ENCODE measurements around the gene HNRNPC.
A peak's percentile ranks its signal among the peaks of the same experiment; 100 is the strongest.
"Not testable (repeated sequence)": the region's sequence is repeated elsewhere in the genome, so short reads cannot be mapped to it uniquely, and the experiment has no call there.

Gene HNRNPC

DNA sequence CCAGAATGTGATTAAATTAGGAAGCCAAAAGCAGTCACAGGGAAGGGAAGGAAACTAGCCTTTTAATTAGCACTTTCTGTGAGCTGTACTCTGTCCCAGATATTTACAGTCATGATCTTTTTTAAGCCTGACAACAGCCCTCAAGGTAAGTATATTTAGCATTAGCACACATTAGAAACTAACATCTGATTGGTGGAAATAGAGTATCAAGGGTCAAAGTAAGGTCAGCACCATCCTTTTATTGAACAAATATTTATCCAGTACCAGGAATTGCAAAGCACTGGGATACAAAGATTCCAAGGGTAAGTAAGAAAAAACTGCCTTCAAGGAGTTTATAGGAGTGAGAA is 38.9 kb upstream of the HNRNPC start:
- H3K27ac ChIP-seq, result peak overlapping the region; percentile 94
- TF ChIP-seq, protein P1, sequence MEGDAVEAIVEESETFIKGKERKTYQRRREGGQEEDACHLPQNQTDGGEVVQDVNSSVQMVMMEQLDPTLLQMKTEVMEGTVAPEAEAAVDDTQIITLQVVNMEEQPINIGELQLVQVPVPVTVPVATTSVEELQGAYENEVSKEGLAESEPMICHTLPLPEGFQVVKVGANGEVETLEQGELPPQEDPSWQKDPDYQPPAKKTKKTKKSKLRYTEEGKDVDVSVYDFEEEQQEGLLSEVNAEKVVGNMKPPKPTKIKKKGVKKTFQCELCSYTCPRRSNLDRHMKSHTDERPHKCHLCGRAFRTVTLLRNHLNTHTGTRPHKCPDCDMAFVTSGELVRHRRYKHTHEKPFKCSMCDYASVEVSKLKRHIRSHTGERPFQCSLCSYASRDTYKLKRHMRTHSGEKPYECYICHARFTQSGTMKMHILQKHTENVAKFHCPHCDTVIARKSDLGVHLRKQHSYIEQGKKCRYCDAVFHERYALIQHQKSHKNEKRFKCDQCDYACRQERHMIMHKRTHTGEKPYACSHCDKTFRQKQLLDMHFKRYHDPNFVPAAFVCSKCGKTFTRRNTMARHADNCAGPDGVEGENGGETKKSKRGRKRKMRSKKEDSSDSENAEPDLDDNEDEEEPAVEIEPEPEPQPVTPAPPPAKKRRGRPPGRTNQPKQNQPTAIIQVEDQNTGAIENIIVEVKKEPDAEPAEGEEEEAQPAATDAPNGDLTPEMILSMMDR (IDR thresholded peaks at IDR 0.05), result no peak
- TF ChIP-seq ZFX (IDR thresholded peaks at IDR 0.05; ENCODE audit: borderline replicate concordance), result no peak

- TF ChIP-seq, protein P1 (IDR thresholded peaks at IDR 0.05), result no peak
- TF ChIP-seq ZFX (IDR thresholded peaks at IDR 0.05; ENCODE audit: borderline replicate concordance), result no peak
- H3K27ac ChIP-seq, result peak overlapping the region; percentile 94
These were observed 38.4 kb upstream of the HNRNPC start for GRCh38 chr14:21307637-21308036.

DNA sequence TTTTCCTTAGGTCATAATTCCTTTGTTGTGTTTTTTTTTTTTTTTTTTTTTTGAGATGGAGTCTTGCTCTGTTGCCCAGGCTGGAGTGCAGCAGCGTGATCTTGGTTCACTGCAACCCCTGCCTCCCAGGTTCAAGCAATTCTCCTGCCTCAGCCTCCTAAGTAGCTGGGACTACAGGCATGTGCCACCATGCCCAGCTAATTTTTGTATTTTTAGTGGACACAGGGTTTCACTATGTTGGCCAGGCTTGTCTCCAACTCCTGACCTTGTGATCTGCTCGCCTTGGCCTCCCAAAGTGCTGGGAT is 33.5 kb upstream of the HNRNPC start:
- not testable (repeated sequence) for H3K27ac ChIP-seq

DNA sequence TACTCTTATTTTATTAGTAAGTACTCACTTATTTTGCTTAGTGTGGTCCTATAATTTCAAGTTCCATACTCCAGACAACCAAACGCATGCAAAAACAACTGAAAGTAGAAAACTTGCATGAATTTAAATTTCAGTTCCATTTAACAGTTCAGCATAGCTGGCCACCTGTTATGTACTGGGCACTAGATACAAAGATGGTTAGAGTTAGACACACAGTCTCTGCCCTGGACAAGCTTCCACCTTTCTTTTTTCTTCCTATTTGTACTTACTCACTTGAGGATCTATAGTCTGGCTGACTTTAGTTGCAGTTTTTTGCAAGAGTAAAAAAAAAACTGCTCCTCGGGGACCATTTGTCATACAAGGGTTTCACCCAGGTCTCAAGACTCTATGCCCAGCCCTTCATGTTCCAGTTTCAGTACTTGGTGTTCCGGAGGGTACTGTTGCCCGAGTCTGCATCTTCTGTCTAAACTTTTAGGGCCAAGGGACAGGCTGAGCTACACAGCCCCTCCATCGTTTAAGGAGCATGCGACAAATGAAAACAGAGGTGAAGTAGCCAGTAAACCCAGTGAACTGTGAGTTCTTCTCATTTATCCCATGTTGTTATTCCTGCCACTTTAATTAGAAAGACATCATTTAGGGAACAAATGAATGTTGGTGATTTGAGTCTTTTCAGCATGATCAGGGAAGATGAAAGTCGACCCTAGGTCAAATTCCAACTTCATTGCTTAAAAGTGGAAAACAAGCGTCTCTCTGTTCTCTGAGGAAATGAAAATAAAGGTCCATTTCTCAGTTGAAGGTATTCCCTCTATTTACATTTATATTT is 33.0 kb upstream of the HNRNPC start:
- TF ChIP-seq ZFX (IDR thresholded peaks at IDR 0.05; ENCODE audit: borderline replicate concordance), result no peak
- TF ChIP-seq, protein P1 (IDR thresholded peaks at IDR 0.05), result no peak
- no peak overlapping the region for H3K27ac ChIP-seq

GRCh38 chr14:21300892-21301291 is 31.6 kb upstream of the HNRNPC start:
- TF ChIP-seq, protein P1 (IDR thresholded peaks at IDR 0.05), result no peak
- TF ChIP-seq ZFX (IDR thresholded peaks at IDR 0.05; ENCODE audit: borderline replicate concordance), result no peak
- no peak overlapping the region for H3K27ac ChIP-seq

DNA sequence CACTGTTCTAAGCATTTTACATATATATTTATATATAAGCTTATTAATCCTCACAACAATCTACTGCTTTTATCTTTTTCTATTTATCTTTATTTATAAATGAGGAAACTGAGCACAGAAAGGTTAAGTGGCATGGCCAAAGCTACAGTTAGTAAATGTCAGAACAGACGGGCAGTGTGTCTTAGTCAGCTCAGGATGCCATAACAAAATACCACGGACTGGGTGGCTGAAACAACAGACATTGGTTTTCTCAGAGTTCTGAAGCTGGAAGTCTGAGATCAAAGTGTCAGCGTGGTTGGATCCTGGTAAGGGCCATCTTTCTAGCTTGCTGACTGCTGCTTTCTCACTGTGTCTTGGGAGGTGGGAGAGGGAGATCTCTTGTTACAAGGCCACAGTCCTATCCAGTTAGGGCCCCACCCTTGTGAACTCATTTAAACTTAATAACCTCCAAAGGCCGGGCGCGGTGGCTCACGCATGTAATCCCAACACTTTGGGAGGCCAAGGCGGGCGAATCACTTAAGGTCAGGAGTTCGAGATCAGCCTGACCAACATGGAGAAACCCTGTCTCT is 30.4 kb upstream of the HNRNPC start:
- no peak overlapping the region for H3K27ac ChIP-seq
- TF ChIP-seq ZFX (IDR thresholded peaks at IDR 0.05; ENCODE audit: borderline replicate concordance), result no peak
- TF ChIP-seq, protein P1 (IDR thresholded peaks at IDR 0.05), result no peak

GRCh38 chr14:21298358-21298757 is 29.1 kb upstream of the HNRNPC start:
- no peak overlapping the region for H3K27ac ChIP-seq
- no peak for TF ChIP-seq ZFX (IDR thresholded peaks at IDR 0.05; ENCODE audit: borderline replicate concordance)
- TF ChIP-seq, protein P1 (IDR thresholded peaks at IDR 0.05), result no peak

GRCh38 chr14:21294026-21294425 is 24.8 kb upstream of the HNRNPC start:
- H3K27ac ChIP-seq, result not testable (repeated sequence)

Measured in 22Rv1 (cell line).